Lower leg skin (tissue), 3 donors: ENCODE results near the gene CDC42SE2.

Source experiments
- CTCF ChIP-seq, 3 donors: fragments of 450-650 bp; IDR thresholded peaks; one replicate each; pipeline ENCODE4 v1.5.1; 2016; ENCODE audit warnings: antibody characterized with exemption in 3 of 3, mild to moderate bottlenecking in 3 of 3, moderate library complexity in 2 of 3
- POLR2A ChIP-seq, 2 donors: fragments of 450-650 bp; IDR thresholded peaks; one replicate each; pipeline ENCODE4 v1.6.1; 2016 to 2017; ENCODE audit warnings: antibody characterized with exemption in 2 of 2, mild to moderate bottlenecking in 1 of 2, moderate library complexity in 1 of 2

DNA sequence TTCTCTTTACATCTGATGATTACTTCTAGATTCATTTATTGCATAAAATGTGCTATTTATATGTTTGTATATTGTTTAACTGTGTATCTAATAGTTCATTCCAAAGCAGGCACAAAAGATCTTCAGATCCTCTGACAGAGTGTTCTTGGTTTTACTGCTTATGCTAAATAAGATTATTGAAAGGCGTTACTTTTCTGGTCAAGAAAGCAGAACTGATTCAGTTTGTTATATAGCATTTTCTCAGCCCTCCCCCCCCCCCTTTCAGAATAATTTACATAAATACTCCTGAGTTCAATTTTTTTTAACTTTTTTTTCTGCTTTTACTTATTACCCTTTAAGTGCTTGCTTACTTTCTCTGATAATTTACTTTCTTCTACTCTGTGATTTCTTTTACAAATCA is 15.4 kb downstream of the CDC42SE2 start:
- TF ChIP-seq CTCF (IDR thresholded peaks at IDR 0.05) (no peak), POLR2A (IDR thresholded peaks at IDR 0.05) (no peak)
